Measurements from ENCODE around the gene DENND5B. TPM values are rescaled to one million over a fixed set of nuclear protein-coding genes. Genes with fewer than 3 reads are reported as not detected.

Gene DENND5B
- total RNA-seq, 1 experiment from 2014 or later: 34.9 TPM

- peaks cover 1% of the 10 kb centered on the region for H3K27me3 ChIP-seq (replicated peaks; ENCODE audit: control insufficient read depth, insufficient read depth, low read length)
- H3K9me3 Mint-ChIP-seq (ENCODE audit: unreplicated experiment): no peaks in the 10 kb centered on the region
- intact Hi-C loops (cut with micrococcal nuclease; ENCODE audit: unreplicated experiment): loop anchor here (10.0 kb wide), 1 partner anchor 896 kb away; no protein-coding TSS in a partner anchor
- CTCF ChIA-PET: no interaction called here
- POLR2A ChIA-PET: no interaction called here
- BruUV-seq (replicated peaks): no TSS peak
- H3K4me3 Mint-ChIP-seq (ENCODE audit: unreplicated experiment): no peak overlapping the region
- TF ChIP-seq, protein P1, sequence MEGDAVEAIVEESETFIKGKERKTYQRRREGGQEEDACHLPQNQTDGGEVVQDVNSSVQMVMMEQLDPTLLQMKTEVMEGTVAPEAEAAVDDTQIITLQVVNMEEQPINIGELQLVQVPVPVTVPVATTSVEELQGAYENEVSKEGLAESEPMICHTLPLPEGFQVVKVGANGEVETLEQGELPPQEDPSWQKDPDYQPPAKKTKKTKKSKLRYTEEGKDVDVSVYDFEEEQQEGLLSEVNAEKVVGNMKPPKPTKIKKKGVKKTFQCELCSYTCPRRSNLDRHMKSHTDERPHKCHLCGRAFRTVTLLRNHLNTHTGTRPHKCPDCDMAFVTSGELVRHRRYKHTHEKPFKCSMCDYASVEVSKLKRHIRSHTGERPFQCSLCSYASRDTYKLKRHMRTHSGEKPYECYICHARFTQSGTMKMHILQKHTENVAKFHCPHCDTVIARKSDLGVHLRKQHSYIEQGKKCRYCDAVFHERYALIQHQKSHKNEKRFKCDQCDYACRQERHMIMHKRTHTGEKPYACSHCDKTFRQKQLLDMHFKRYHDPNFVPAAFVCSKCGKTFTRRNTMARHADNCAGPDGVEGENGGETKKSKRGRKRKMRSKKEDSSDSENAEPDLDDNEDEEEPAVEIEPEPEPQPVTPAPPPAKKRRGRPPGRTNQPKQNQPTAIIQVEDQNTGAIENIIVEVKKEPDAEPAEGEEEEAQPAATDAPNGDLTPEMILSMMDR (IDR thresholded peaks at IDR 0.05; ENCODE audit: insufficient read depth in 1 of 2, low read depth in 1 of 2, low read length in 1 of 2, severe bottlenecking in 1 of 2, unreplicated experiment in 1 of 2): no peak
- DNase-seq: no peak
- H3K36me3 ChIP-seq (ENCODE audit: control insufficient read depth, insufficient read depth, low read length): peaks cover 2% of the 10 kb centered on the region; the same call in 1 of the 2 replicates
- H3K4me1 ChIP-seq: no peaks in the 10 kb centered on the region
- H3K4me1 Mint-ChIP-seq (ENCODE audit: low read depth, unreplicated experiment): no peaks in the 10 kb centered on the region
- no peaks in the 10 kb centered on the region for H3K9me3 ChIP-seq
- H3K4me3 ChIP-seq (ENCODE audit: low read depth, low read length): no peak overlapping the region
- H3K27ac Mint-ChIP-seq (ENCODE audit: unreplicated experiment): no peak overlapping the region
- no peaks in the 10 kb centered on the region for H3K36me3 Mint-ChIP-seq (ENCODE audit: insufficient read depth, unreplicated experiment)
- no peaks in the 10 kb centered on the region for H3K27me3 Mint-ChIP-seq (ENCODE audit: insufficient read depth, unreplicated experiment)
Measured at GRCh38 chr12:31408763-31409162, 182.2 kb downstream of the DENND5B start.

GRCh38 chr12:31407562-31407961 lies 183.4 kb downstream of the DENND5B start:
- no peak for DNase-seq
- Mint-ChIP-seq H3K27ac (ENCODE audit: unreplicated experiment) (no peak overlapping the region), H3K4me3 (ENCODE audit: unreplicated experiment) (no peak overlapping the region), H3K27me3 (ENCODE audit: insufficient read depth, unreplicated experiment) (no peaks in the 10 kb centered on the region), H3K36me3 (ENCODE audit: insufficient read depth, unreplicated experiment) (no peaks in the 10 kb centered on the region), H3K9me3 (ENCODE audit: unreplicated experiment) (no peaks in the 10 kb centered on the region), H3K4me1 (ENCODE audit: low read depth, unreplicated experiment) (no peaks in the 10 kb centered on the region)
- BruUV-seq (replicated peaks): no TSS peak
- intact Hi-C loops (cut with micrococcal nuclease; ENCODE audit: unreplicated experiment): loop anchor here (10.0 kb wide), 1 partner anchor 897 kb away; no protein-coding TSS in a partner anchor
- TF ChIP-seq, protein P1 (IDR thresholded peaks at IDR 0.05; ENCODE audit: insufficient read depth in 1 of 2, low read depth in 1 of 2, low read length in 1 of 2, severe bottlenecking in 1 of 2, unreplicated experiment in 1 of 2): no peak
- no peaks in the 10 kb centered on the region; the same call in 1 of the 2 replicates for H3K4me1 ChIP-seq
- H3K9me3 ChIP-seq: no peaks in the 10 kb centered on the region
- H3K27me3 ChIP-seq (replicated peaks; ENCODE audit: control insufficient read depth, insufficient read depth, low read length): peaks cover 1% of the 10 kb centered on the region
- no peak overlapping the region for H3K4me3 ChIP-seq (ENCODE audit: low read depth, low read length)
- POLR2A ChIA-PET: no interaction called here
- H3K36me3 ChIP-seq (ENCODE audit: control insufficient read depth, insufficient read depth, low read length): peaks cover 2% of the 10 kb centered on the region; the same call in 1 of the 2 replicates
- CTCF ChIA-PET: no interaction called here

GRCh38 chr12:31406345-31406744 lies 184.6 kb downstream of the DENND5B start:
- Mint-ChIP-seq H3K9me3 (ENCODE audit: unreplicated experiment) (no peaks in the 10 kb centered on the region), H3K36me3 (ENCODE audit: insufficient read depth, unreplicated experiment) (no peaks in the 10 kb centered on the region), H3K4me1 (ENCODE audit: low read depth, unreplicated experiment) (no peaks in the 10 kb centered on the region), H3K27ac (ENCODE audit: unreplicated experiment) (peak overlapping the region; percentile 3), H3K4me3 (ENCODE audit: unreplicated experiment) (no peak overlapping the region), H3K27me3 (ENCODE audit: insufficient read depth, unreplicated experiment) (no peaks in the 10 kb centered on the region)
- BruUV-seq (replicated peaks): no TSS peak
- Histone ChIP-seq H3K9me3 (no peaks in the 10 kb centered on the region), H3K4me1 (no peaks in the 10 kb centered on the region; the same call in 1 of the 2 replicates), H3K4me3 (ENCODE audit: low read depth, low read length) (no peak overlapping the region), H3K27me3 (replicated peaks; ENCODE audit: control insufficient read depth, insufficient read depth, low read length) (peaks cover 1% of the 10 kb centered on the region), H3K36me3 (ENCODE audit: control insufficient read depth, insufficient read depth, low read length) (peaks cover 2% of the 10 kb centered on the region; the same call in 1 of the 2 replicates)
- DNase-seq: no peak
- ChIA-PET CTCF (no interaction called here), POLR2A (no interaction called here)
- TF ChIP-seq, protein P1 (IDR thresholded peaks at IDR 0.05; ENCODE audit: insufficient read depth in 1 of 2, low read depth in 1 of 2, low read length in 1 of 2, severe bottlenecking in 1 of 2, unreplicated experiment in 1 of 2): no peak
- intact Hi-C loops (cut with micrococcal nuclease; ENCODE audit: unreplicated experiment): loop anchor here (10.0 kb wide), 1 partner anchor 898 kb away; no protein-coding TSS in a partner anchor

Data from Caco-2 (cell line).